Measurements from ENCODE around the gene SLC18A3.

DNA sequence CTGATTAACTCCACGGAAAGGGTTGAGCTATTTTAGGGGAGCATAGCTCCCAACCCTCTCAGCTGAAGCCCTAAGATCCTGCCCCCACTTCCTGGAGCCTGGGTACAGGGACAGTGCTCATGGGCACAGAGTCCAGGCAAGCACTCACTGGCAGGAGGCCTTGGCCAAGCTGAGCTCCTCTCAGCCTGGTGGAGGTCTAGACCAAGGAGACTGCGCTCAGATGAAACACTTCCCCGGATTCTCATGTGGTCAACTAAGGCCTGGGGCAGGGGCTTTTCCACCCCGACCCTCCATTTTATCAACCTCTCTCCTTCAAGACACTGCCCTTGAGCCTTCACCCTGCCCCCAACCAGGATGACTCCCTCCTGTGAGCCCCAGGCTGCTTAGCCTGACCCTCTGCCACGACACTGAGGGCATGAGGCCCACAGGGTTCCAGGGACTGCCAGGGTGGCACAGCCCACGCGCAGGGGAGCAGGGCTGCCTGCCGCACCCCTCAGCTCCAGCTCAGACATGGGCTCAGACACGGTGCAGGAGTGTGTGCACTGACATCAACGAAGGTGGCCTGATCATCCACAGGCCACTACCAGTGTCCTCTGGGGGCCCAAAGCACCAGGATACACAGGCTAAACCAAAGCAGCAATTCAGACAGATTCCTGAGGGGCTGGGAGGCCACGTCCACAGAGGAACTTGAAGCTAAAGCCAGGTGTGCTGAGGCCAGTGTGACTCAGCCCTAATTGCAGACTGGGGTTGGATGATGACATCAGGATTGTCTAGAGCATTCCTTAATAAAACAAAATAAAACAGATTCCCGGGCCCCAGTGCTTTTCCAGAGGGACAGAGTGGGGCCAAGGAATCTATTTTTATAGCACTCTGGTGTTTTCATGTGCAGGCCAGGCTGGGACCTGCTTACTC is 22.6 kb downstream of the SLC18A3 start:
- TF ChIP-seq, protein P1, sequence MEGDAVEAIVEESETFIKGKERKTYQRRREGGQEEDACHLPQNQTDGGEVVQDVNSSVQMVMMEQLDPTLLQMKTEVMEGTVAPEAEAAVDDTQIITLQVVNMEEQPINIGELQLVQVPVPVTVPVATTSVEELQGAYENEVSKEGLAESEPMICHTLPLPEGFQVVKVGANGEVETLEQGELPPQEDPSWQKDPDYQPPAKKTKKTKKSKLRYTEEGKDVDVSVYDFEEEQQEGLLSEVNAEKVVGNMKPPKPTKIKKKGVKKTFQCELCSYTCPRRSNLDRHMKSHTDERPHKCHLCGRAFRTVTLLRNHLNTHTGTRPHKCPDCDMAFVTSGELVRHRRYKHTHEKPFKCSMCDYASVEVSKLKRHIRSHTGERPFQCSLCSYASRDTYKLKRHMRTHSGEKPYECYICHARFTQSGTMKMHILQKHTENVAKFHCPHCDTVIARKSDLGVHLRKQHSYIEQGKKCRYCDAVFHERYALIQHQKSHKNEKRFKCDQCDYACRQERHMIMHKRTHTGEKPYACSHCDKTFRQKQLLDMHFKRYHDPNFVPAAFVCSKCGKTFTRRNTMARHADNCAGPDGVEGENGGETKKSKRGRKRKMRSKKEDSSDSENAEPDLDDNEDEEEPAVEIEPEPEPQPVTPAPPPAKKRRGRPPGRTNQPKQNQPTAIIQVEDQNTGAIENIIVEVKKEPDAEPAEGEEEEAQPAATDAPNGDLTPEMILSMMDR (IDR thresholded peaks at IDR 0.05): no peak
- TF ChIP-seq POLR2AphosphoS5 (IDR thresholded peaks at IDR 0.05): no peak

Measured in transverse colon (tissue), 4 donors.